ENCODE results near the gene VEGFD.
"Not testable (repeated sequence)": the region's sequence is repeated elsewhere in the genome, so short reads cannot be mapped to it uniquely, and the experiment has no call there.

Gene VEGFD

GRCh38 chrX:15356444-15356843, 27.8 kb downstream of the VEGFD start:
- no peak for DNase-seq

- DNase-seq: no peak
These were observed 33.8 kb downstream of the VEGFD start for GRCh38 chrX:15350329-15350996.

- peak; percentile 67 for DNase-seq
These were observed 35.2 kb downstream of the VEGFD start for GRCh38 chrX:15349046-15349445.

GRCh38 chrX:15345976-15346375, 38.2 kb downstream of the VEGFD start:
- DNase-seq: no peak

- DNase-seq: no peak
These were observed 40.1 kb downstream of the VEGFD start for GRCh38 chrX:15344106-15344505.

GRCh38 chrX:15343075-15343476, 41.1 kb downstream of the VEGFD start:
- DNase-seq: no peak

GRCh38 chrX:15340867-15341266, 43.3 kb downstream of the VEGFD start:
- DNase-seq: no peak

GRCh38 chrX:15336023-15336413, 48.2 kb downstream of the VEGFD start:
- DNase-seq: peak; percentile 58

GRCh38 chrX:15335135-15336022, 48.8 kb downstream of the VEGFD start, which contains the start of gene PIGA:
PIGA (minus strand) TSS chrX:15335523; CDS start chrX:15331930, 3,593 bp downstream.
- peak; percentile 98 for DNase-seq

GRCh38 chrX:15334561-15334960, 49.7 kb downstream of the VEGFD start:
- DNase-seq: no peak

GRCh38 chrX:15328821-15329220, 55.4 kb downstream of the VEGFD start:
- DNase-seq: no peak

GRCh38 chrX:15328131-15328530, 56.1 kb downstream of the VEGFD start:
- DNase-seq: no peak

- no peak for DNase-seq
These were observed 61.7 kb downstream of the VEGFD start for GRCh38 chrX:15322472-15322871.

GRCh38 chrX:15322072-15322471, 62.1 kb downstream of the VEGFD start:
- DNase-seq: no peak

- DNase-seq: no peak
These were observed 62.8 kb downstream of the VEGFD start for GRCh38 chrX:15321447-15321846.

GRCh38 chrX:15320297-15320696, 63.9 kb downstream of the VEGFD start:
- DNase-seq: no peak

- DNase-seq: no peak
These were observed 65.1 kb downstream of the VEGFD start for GRCh38 chrX:15319075-15319474.

- DNase-seq: no peak
These were observed 68.7 kb downstream of the VEGFD start, which contains the start of gene ASB11 for GRCh38 chrX:15315509-15315908. ASB11 (minus strand) TSS chrX:15315640; CDS start chrX:15315605, 35 bp downstream.

GRCh38 chrX:15314472-15314871, 69.7 kb downstream of the VEGFD start:
- no peak for DNase-seq

- DNase-seq: no peak
These were observed 73.1 kb downstream of the VEGFD start for GRCh38 chrX:15311119-15311518.

GRCh38 chrX:15310117-15310516, 74.1 kb downstream of the VEGFD start:
- no peak for DNase-seq

GRCh38 chrX:15305899-15306298, 78.3 kb downstream of the VEGFD start:
- not testable (repeated sequence) for DNase-seq

- DNase-seq: no peak
These were observed 82.3 kb downstream of the VEGFD start for GRCh38 chrX:15301924-15302323.
